HL-60 (cell line): ENCODE results near the gene USB1.

ENCODE experiments used
- DNase-seq, 2 experiments: peaks; one replicate each; pipeline ENCODE4 v3.0.0-alpha.2; 2010 to 2020; ENCODE audit warnings: low read depth in 1 of 2, low spot score in 1 of 2
- H3K27ac ChIP-seq: fragments of 250-450 bp; sonication (Bioruptor Pico); replicated peaks from 2 replicates; pipeline ENCODE4 v1.5.1; 2020; ENCODE audit warnings: mild to moderate bottlenecking, moderate library complexity
- H3K27me3 ChIP-seq: fragments of 250-450 bp; sonication (Bioruptor Pico); 2 replicates; pipeline ENCODE4 v1.5.1; 2021; ENCODE audit warnings: mild to moderate bottlenecking, moderate library complexity; ENCODE audit not compliant: insufficient read depth, poor library complexity, severe bottlenecking
- H3K4me3 ChIP-seq: replicated peaks from 2 replicates; pipeline ENCODE4 v1.5.1; 2011; ENCODE audit warnings: mild to moderate bottlenecking, control low read depth, low read length; ENCODE audit not compliant: insufficient read depth
- CTCF ChIP-seq: IDR thresholded peaks from one replicate; pipeline ENCODE4 v1.5.1; 2011; ENCODE audit warnings: low read length, control low read depth, inconsistent platforms; ENCODE audit not compliant: insufficient read depth
- GABPA ChIP-seq: IDR thresholded peaks from 2 replicates; pipeline ENCODE4 v1.6.1; 2012; ENCODE audit warnings: low read depth
- POLR2AphosphoS5 ChIP-seq: IDR thresholded peaks from 2 replicates; pipeline ENCODE4 v1.6.1; 2012; ENCODE audit warnings: low read depth
- REST ChIP-seq: IDR thresholded peaks from 2 replicates; pipeline ENCODE4 v1.6.1; 2012; ENCODE audit warnings: low read depth; ENCODE audit not compliant: insufficient replicate concordance
- SPI1 ChIP-seq: IDR thresholded peaks from 2 replicates; pipeline ENCODE4 v1.6.1; 2012; ENCODE audit warnings: low read depth, mild to moderate bottlenecking, borderline replicate concordance

USB1 gene

GRCh38 chr16:58021661-58022551 is 20.7 kb downstream of the USB1 start:
- Histone ChIP-seq H3K4me3 (no peak overlapping the region), H3K27me3 (peaks cover 16% of the 10 kb centered on the region), H3K27ac (no peak overlapping the region)
- no peak for DNase-seq
- no peak for TF ChIP-seq REST
- no peak for TF ChIP-seq POLR2AphosphoS5
- no peak for TF ChIP-seq CTCF
- TF ChIP-seq SPI1: no peak
- TF ChIP-seq GABPA: no peak

- TF ChIP-seq SPI1 (no peak), POLR2AphosphoS5 (no peak), CTCF (no peak), GABPA (no peak)
- no peak overlapping the region for H3K4me3 ChIP-seq
- no peak for DNase-seq
- H3K27me3 ChIP-seq: peaks cover 22% of the 10 kb centered on the region
- no peak overlapping the region for H3K27ac ChIP-seq
Observed at GRCh38 chr16:58022601-58023371, 21.6 kb downstream of the USB1 start.

- TF ChIP-seq CTCF (no peak), GABPA (no peak), REST (no peak), SPI1 (no peak), POLR2AphosphoS5 (no peak)
- Histone ChIP-seq H3K4me3 (peak overlapping the region; percentile 47), H3K27me3 (peaks cover 22% of the 10 kb centered on the region), H3K27ac (no peak overlapping the region)
- DNase-seq: peak in 1 of 2 experiments; percentile 21
Observed at GRCh38 chr16:58024486-58025350, 23.5 kb downstream of the USB1 start.
